ENCODE results near the gene VPS45.
A peak's percentile ranks its signal among the peaks of the same experiment; 100 is the strongest.

The VPS45 gene

GRCh38 chr1:150060260-150060659 is 7.3 kb upstream of the VPS45 start:
- Mint-ChIP-seq H3K27me3 (ENCODE audit: low read depth) (peaks cover 13% of the 10 kb centered on the region), H3K4me1 (ENCODE audit: low read depth) (peaks cover 1% of the 10 kb centered on the region), H3K36me3 (ENCODE audit: low read depth) (no peaks in the 10 kb centered on the region), H3K9me3 (no peaks in the 10 kb centered on the region), H3K4me3 (no peak overlapping the region), H3K27ac (no peak overlapping the region)
- no peak for DNase-seq (ENCODE audit: low spot score)

- no peak overlapping the region for H3K4me3 Mint-ChIP-seq
- peaks cover 9% of the 10 kb centered on the region for H3K4me1 Mint-ChIP-seq (ENCODE audit: low read depth)
- H3K27me3 Mint-ChIP-seq (ENCODE audit: low read depth), result peaks cover 9% of the 10 kb centered on the region
- DNase-seq (ENCODE audit: low spot score), result no peak
- no peak overlapping the region for H3K27ac Mint-ChIP-seq
- no peaks in the 10 kb centered on the region for H3K36me3 Mint-ChIP-seq (ENCODE audit: low read depth)
- H3K9me3 Mint-ChIP-seq, result no peaks in the 10 kb centered on the region
Observed at GRCh38 chr1:150061632-150062101, 5.9 kb upstream of the VPS45 start.

- Mint-ChIP-seq H3K27ac (no peak overlapping the region), H3K9me3 (no peaks in the 10 kb centered on the region), H3K4me1 (ENCODE audit: low read depth) (peaks cover 10% of the 10 kb centered on the region), H3K27me3 (ENCODE audit: low read depth) (peaks cover 4% of the 10 kb centered on the region), H3K4me3 (no peak overlapping the region), H3K36me3 (ENCODE audit: low read depth) (no peaks in the 10 kb centered on the region)
- DNase-seq (ENCODE audit: low spot score), result no peak
Observed at GRCh38 chr1:150062113-150062512, 5.5 kb upstream of the VPS45 start.

- no peak overlapping the region for H3K27ac Mint-ChIP-seq
- no peak overlapping the region for H3K4me3 Mint-ChIP-seq
- H3K9me3 Mint-ChIP-seq, result no peaks in the 10 kb centered on the region
- H3K36me3 Mint-ChIP-seq (ENCODE audit: low read depth), result peaks cover 7% of the 10 kb centered on the region
- peaks cover 29% of the 10 kb centered on the region for H3K4me1 Mint-ChIP-seq (ENCODE audit: low read depth)
- no peaks in the 10 kb centered on the region for H3K27me3 Mint-ChIP-seq (ENCODE audit: low read depth)
- no peak for DNase-seq (ENCODE audit: low spot score)
Observed at GRCh38 chr1:150065184-150065871, 2.2 kb upstream of the VPS45 start.

GRCh38 chr1:150066328-150066727 is 1.2 kb upstream of the VPS45 start:
- Mint-ChIP-seq H3K27me3 (ENCODE audit: low read depth) (no peaks in the 10 kb centered on the region), H3K4me3 (peak overlapping the region; percentile 96), H3K4me1 (ENCODE audit: low read depth) (peaks cover 29% of the 10 kb centered on the region), H3K9me3 (no peaks in the 10 kb centered on the region), H3K27ac (peak overlapping the region; percentile 71), H3K36me3 (ENCODE audit: low read depth) (peaks cover 8% of the 10 kb centered on the region)
- no peak for DNase-seq (ENCODE audit: low spot score)

- Mint-ChIP-seq H3K4me3 (peak overlapping the region; percentile 96), H3K4me1 (ENCODE audit: low read depth) (peaks cover 29% of the 10 kb centered on the region), H3K27ac (peak overlapping the region; percentile 92), H3K27me3 (ENCODE audit: low read depth) (no peaks in the 10 kb centered on the region), H3K9me3 (no peaks in the 10 kb centered on the region), H3K36me3 (ENCODE audit: low read depth) (peaks cover 8% of the 10 kb centered on the region)
- peak; percentile 19 for DNase-seq (ENCODE audit: low spot score)
Observed at GRCh38 chr1:150066838-150067183, 765 bp upstream of the VPS45 start.

- Mint-ChIP-seq H3K36me3 (ENCODE audit: low read depth) (peaks cover 14% of the 10 kb centered on the region), H3K4me1 (ENCODE audit: low read depth) (peaks cover 32% of the 10 kb centered on the region), H3K4me3 (peak overlapping the region; percentile 96), H3K27ac (peak overlapping the region; percentile 92), H3K27me3 (ENCODE audit: low read depth) (no peaks in the 10 kb centered on the region), H3K9me3 (no peaks in the 10 kb centered on the region)
- no peak for DNase-seq (ENCODE audit: low spot score)
Observed at GRCh38 chr1:150068109-150068435, 496 bp downstream of the VPS45 start.

- Mint-ChIP-seq H3K36me3 (ENCODE audit: low read depth) (peaks cover 21% of the 10 kb centered on the region), H3K4me1 (ENCODE audit: low read depth) (peaks cover 35% of the 10 kb centered on the region), H3K27ac (no peak overlapping the region), H3K9me3 (no peaks in the 10 kb centered on the region), H3K27me3 (ENCODE audit: low read depth) (no peaks in the 10 kb centered on the region), H3K4me3 (peak overlapping the region; percentile 15)
- no peak for DNase-seq (ENCODE audit: low spot score)
Observed at GRCh38 chr1:150069923-150070322, 2.3 kb downstream of the VPS45 start.

GRCh38 chr1:150072959-150073358 is 5.4 kb downstream of the VPS45 start:
- no peak for DNase-seq (ENCODE audit: low spot score)
- Mint-ChIP-seq H3K4me3 (no peak overlapping the region), H3K9me3 (no peaks in the 10 kb centered on the region), H3K27ac (no peak overlapping the region), H3K27me3 (ENCODE audit: low read depth) (no peaks in the 10 kb centered on the region), H3K4me1 (ENCODE audit: low read depth) (peaks cover 38% of the 10 kb centered on the region), H3K36me3 (ENCODE audit: low read depth) (peaks cover 33% of the 10 kb centered on the region)

GRCh38 chr1:150073516-150073915 is 5.9 kb downstream of the VPS45 start:
- no peak for DNase-seq (ENCODE audit: low spot score)

GRCh38 chr1:150076066-150076465 is 8.5 kb downstream of the VPS45 start:
- no peak for DNase-seq (ENCODE audit: low spot score)
- Mint-ChIP-seq H3K27ac (peak overlapping the region; percentile 41), H3K27me3 (ENCODE audit: low read depth) (no peaks in the 10 kb centered on the region), H3K4me3 (no peak overlapping the region), H3K36me3 (ENCODE audit: low read depth) (peaks cover 35% of the 10 kb centered on the region), H3K9me3 (no peaks in the 10 kb centered on the region), H3K4me1 (ENCODE audit: low read depth) (peaks cover 22% of the 10 kb centered on the region)

More at GRCh38 chr1:150073516-150073915, 5.9 kb downstream of the VPS45 start:
- Mint-ChIP-seq H3K4me3 (no peak overlapping the region), H3K4me1 (ENCODE audit: low read depth) (peaks cover 34% of the 10 kb centered on the region), H3K36me3 (ENCODE audit: low read depth) (peaks cover 38% of the 10 kb centered on the region), H3K27ac (no peak overlapping the region), H3K27me3 (ENCODE audit: low read depth) (no peaks in the 10 kb centered on the region), H3K9me3 (no peaks in the 10 kb centered on the region)

- no peak overlapping the region for H3K4me3 Mint-ChIP-seq
- no peak overlapping the region for H3K27ac Mint-ChIP-seq
- no peaks in the 10 kb centered on the region for H3K9me3 Mint-ChIP-seq
- no peaks in the 10 kb centered on the region for H3K27me3 Mint-ChIP-seq (ENCODE audit: low read depth)
- peaks cover 41% of the 10 kb centered on the region for H3K36me3 Mint-ChIP-seq (ENCODE audit: low read depth)
- DNase-seq (ENCODE audit: low spot score), result no peak
- peaks cover 24% of the 10 kb centered on the region for H3K4me1 Mint-ChIP-seq (ENCODE audit: low read depth)
Observed at GRCh38 chr1:150076985-150077384, 9.4 kb downstream of the VPS45 start.

- DNase-seq (ENCODE audit: low spot score), result no peak
- peaks cover 41% of the 10 kb centered on the region for H3K36me3 Mint-ChIP-seq (ENCODE audit: low read depth)
- no peak overlapping the region for H3K27ac Mint-ChIP-seq
- no peaks in the 10 kb centered on the region for H3K27me3 Mint-ChIP-seq (ENCODE audit: low read depth)
- H3K4me3 Mint-ChIP-seq, result no peak overlapping the region
- H3K4me1 Mint-ChIP-seq (ENCODE audit: low read depth), result peaks cover 14% of the 10 kb centered on the region
- H3K9me3 Mint-ChIP-seq, result no peaks in the 10 kb centered on the region
Observed at GRCh38 chr1:150080784-150081183, 13.2 kb downstream of the VPS45 start.

GRCh38 chr1:150082494-150082893 is 14.9 kb downstream of the VPS45 start:
- Mint-ChIP-seq H3K27me3 (ENCODE audit: low read depth) (no peaks in the 10 kb centered on the region), H3K4me1 (ENCODE audit: low read depth) (peaks cover 7% of the 10 kb centered on the region), H3K4me3 (no peak overlapping the region), H3K9me3 (no peaks in the 10 kb centered on the region), H3K27ac (no peak overlapping the region), H3K36me3 (ENCODE audit: low read depth) (peaks cover 42% of the 10 kb centered on the region)
- DNase-seq (ENCODE audit: low spot score), result no peak

- no peaks in the 10 kb centered on the region for H3K27me3 Mint-ChIP-seq (ENCODE audit: low read depth)
- no peak overlapping the region for H3K27ac Mint-ChIP-seq
- H3K9me3 Mint-ChIP-seq, result no peaks in the 10 kb centered on the region
- H3K4me3 Mint-ChIP-seq, result no peak overlapping the region
- H3K36me3 Mint-ChIP-seq (ENCODE audit: low read depth), result peaks cover 37% of the 10 kb centered on the region
- H3K4me1 Mint-ChIP-seq (ENCODE audit: low read depth), result peaks cover 6% of the 10 kb centered on the region
- no peak for DNase-seq (ENCODE audit: low spot score)
Observed at GRCh38 chr1:150083907-150084306, 16.3 kb downstream of the VPS45 start.
